GM18519 (cell line): ENCODE measurements around the gene SGIP1.

Experiments used
- ATAC-seq: cut with Tn5 transposase; IDR thresholded peaks from one replicate; pipeline ENCODE4 v1.9.1; 2021; ENCODE audit warnings: mild to moderate bottlenecking, moderate library complexity; ENCODE audit not compliant: unreplicated experiment, low FRiP score

SGIP1 gene

DNA sequence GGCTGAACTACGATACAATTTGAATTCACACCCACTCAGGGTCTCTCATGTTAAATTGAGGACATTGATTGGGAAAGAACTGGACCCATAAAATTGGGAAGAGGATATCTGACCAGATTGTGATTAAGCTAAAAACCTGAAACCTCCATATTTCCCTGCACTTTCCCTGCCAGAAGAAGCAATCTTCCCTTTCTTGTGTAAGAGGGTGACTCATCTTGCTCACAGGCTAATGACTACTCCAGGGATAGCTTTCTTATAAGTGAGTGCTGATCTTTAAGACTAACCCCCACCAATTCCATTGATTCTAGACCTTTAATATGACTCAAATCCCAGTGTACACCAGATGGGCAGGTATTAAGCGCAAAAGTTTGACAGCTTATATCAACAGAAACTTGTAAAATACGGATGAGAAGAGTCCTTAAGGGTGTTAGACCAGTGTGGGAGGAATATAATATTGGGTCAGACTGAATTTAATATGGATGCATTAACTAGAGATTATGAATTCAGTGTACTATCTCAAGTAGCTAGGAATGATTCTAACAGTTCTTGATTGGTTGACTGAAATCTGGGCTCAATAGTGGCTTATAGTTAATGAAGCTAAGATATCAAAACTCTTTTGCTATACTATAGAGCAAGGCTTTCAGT is 12.1 kb upstream of the SGIP1 start:
- no peak for ATAC-seq

- no peak for ATAC-seq
Observed at GRCh38 chr1:66523562-66523961, 10.4 kb upstream of the SGIP1 start.

- no peak for ATAC-seq
Observed at GRCh38 chr1:66525086-66525485, 8.9 kb upstream of the SGIP1 start.

- no peak for ATAC-seq
Observed at GRCh38 chr1:66526036-66526435, 7.9 kb upstream of the SGIP1 start.

- ATAC-seq: no peak
Observed at GRCh38 chr1:66526991-66527390, 7.0 kb upstream of the SGIP1 start.

GRCh38 chr1:66527686-66528085 is 6.3 kb upstream of the SGIP1 start:
- ATAC-seq: no peak

- no peak for ATAC-seq
Observed at GRCh38 chr1:66528580-66528979, 5.4 kb upstream of the SGIP1 start.

DNA sequence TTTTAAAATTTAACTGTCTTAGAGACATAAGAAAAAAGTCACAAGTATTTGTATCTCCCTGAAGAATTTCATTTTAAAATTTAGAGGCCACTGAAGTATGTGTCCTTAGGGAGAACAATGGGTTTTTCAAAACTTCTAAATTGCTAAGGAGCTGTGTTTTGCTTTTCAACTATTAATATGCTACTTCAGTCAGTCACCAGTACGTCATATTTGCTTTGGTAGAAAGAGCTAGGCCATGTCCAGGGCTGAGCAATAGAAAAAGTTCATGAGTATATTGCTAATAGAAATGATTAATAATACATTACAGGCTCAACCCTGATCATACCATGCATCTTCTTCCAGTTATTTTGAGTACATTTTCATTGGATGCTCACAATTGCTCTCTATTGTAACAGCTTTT is 1.7 kb upstream of the SGIP1 start:
- no peak for ATAC-seq

GRCh38 chr1:66532798-66533783 is 862 bp upstream of the SGIP1 start:
- no peak for ATAC-seq

GRCh38 chr1:66535061-66535460 is 1.1 kb downstream of the SGIP1 start:
- ATAC-seq: no peak

- ATAC-seq: no peak
Observed at GRCh38 chr1:66535853-66536252, 1.9 kb downstream of the SGIP1 start.

DNA sequence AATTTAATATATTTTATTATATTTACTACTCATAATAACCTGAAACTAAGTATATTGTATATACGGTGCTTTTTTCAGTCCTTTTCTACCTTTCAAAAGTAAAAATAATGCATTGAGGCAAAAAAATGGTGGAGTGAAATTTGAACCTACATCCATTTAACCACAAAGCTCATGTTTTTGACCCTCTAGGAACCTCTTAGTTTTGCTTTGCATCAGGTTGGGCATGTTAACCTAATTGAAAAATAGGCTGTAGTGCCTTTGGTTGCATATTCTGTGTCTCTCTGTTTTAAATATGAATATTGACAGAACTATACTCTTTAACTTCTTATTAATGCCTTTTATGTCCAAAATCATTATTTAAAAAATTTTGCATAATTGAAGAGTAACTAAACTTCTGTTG is 3.8 kb downstream of the SGIP1 start:
- no peak for ATAC-seq

GRCh38 chr1:66539491-66539890 is 5.5 kb downstream of the SGIP1 start:
- ATAC-seq: no peak

DNA sequence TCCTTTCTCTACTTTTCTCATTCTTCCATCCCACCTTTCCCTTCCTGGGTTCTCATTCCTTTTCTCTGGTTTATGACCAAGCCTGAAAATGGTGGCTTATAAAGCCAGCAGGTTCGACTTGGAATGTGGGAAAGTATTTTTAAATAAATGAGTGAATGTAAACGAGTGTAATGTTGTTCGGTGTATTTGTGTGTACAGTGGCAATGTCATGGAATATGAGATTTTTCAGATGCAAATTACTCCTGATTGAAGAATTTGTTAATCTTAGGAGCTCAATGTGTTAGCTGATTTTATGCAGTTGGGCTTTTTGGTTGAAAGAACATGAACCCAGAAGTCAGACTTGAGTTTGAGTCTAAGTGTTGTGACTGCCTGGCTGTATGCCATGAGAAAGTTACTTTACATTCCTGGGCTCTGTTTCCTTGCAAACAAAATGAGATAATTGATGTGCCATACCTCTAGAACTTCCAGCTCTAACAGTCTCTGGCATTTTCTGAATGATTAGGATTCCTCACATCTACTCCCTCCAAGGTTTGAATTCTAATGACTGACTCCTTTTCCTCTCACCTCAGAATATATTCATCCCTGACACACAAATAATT is 6.6 kb downstream of the SGIP1 start:
- no peak for ATAC-seq

DNA sequence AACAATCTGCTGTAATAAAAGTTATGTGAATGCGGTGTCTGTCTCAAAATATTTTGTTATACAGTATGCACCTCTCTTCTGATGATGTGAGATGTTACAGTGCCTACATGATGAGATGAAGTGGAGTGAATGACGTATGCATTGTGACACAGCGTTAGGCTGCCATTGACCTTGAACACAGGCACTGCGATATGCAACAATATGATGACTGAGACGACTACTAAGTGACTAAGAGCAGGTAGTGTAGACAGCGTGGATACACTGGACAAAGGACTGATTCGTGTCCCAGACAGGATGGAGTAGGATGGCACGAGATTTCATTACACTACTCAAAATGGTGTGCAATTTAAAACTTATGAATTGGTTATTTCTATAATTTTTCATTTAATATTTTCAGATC is 8.4 kb downstream of the SGIP1 start:
- ATAC-seq: no peak

GRCh38 chr1:66542811-66543767 is 9.1 kb downstream of the SGIP1 start:
- no peak for ATAC-seq

DNA sequence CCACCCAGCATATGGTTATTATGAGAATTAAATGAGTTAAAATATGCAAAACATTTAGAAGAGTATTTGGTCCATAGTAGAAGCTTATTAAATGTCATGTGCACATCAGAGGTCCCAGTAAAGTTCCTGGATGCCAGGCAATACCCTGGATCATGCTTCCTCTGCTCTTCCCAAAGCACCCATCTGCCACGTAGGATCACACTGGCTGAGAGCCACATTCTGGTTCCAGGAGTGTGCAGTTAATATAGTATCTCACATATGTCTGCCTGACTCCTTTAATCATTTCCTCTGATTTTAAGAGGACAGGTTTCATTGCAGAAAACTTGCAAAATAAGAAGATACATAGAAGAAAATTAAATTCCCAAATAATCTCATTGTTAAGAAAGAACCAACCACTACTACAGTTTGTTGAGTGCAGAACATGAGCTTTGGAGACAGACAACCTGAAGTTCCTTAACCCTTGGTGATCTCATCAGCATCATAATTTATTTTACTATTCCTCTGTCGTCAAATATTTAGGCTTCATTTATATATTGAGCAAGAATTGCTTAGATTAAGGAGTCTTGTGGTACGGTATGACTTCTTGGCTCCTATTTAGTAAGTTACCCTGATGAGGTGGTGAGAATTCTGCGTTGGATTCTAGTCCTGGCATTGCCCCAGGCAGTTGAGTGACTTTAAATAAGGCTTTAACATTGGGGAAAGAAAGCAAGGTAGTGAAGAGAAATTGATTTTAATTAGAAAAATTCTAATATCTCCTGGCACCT is 12.3 kb downstream of the SGIP1 start:
- ATAC-seq: no peak

DNA sequence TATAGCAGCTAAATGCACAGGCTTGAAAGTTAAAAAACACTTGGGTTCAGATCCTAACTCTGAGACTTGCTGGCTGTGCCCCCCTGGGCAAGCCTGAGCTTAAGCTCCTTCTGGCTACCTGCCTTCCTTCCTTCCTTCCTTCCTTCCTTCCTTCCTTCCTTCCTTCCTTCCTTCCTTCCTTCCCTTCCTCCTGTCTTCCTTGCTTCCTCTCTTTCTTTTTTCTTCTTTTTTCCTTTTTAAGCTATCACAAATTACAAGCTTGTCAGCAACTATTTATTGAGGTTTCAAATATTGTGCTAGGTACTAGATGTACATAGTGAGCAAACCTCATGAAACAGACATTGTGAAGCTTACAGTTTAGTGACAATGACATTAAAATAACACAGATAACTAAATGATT is 15.1 kb downstream of the SGIP1 start:
- ATAC-seq: no peak

DNA sequence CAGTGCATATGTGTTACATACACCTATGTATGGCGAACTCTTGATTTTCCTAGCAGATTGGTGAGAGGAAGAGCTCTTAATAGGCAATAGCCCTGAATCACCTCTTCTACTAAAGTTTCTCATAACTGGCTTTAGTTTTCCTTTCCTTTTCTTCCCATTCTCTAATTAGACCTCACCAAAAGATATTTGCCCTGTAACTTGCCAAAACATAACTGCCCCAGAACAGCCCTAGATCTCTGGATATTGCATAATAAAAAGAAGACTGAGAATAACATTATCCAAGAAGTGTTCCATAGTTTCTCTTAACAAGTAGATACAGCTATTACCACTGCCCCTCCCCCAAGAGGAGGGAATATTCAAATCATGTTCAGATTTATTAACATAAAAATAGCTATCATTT is 16.3 kb downstream of the SGIP1 start:
- ATAC-seq: no peak

DNA sequence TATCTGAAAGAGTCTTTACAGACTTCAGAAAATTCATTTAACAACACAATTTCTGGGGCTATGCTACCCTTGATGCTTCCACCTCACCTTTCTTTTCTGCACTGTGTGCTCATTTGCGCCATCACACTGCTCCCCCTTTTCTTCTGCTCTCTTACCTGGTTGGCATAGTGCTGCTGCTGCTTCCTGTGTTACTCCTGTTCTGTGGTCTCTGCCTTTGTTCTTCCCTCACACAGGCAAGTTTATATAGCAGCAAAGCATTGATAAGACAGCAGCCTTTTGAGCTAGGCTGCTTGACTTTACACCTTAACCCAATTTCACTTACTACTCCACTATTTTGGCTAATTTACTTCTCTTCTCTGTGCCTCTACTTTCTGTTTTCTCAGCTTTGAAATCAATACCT is 18.3 kb downstream of the SGIP1 start:
- ATAC-seq: no peak
